ENCODE results near the gene FOXI3. TPM values are rescaled to one million over a fixed set of nuclear protein-coding genes. Genes with fewer than 3 reads are reported as not detected.

FOXI3 gene
- total and polyA plus RNA-seq, 9 of the 15 experiments (the other 6 are each of a cell fraction or from before 2014, with no cell fraction given), result not detected

DNA sequence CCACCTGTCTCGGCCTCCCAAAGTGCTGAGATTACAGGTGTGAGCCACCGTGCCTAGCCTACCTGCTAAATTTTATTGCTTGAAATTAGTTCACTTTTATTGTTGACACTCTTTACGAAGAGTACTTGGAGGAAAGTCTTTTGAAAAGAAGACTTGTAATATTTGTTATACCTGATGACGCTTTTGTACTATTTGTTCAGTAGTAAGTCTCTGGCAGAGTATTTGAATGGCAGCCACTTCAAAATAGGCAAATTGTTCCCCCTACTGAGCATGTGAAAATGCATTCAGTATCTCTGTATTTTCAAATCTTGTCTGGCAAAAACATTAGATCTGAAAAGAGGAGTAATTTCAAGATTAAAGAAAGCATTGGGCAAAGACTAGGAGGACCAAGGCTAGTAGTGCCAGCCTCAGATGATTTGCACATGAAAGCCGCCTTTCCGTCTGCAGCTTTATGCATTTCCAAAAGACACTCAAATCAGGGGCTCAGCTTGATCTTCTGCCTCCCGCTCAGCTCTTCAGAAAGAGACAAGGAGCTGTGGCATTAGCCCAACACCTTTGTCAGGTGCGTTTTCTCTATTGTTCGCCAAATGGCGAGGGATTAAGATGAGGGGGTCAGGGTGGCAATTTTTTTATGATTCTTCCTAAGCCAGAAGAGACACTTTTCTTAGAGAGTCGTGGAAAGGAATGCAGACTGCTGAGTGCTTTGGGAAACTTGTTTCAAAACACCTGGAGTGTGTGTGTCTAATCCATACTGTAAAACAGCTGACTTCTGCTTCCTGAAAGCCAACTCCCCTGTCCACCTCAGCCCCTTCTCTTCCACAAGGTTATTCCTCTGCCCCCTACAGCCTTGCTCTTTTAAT, 18.8 kb upstream of the FOXI3 start (continued):
- TF ChIP-seq SMARCA5 (IDR thresholded peaks at IDR 0.05), result no peak
- TF ChIP-seq, protein P1, sequence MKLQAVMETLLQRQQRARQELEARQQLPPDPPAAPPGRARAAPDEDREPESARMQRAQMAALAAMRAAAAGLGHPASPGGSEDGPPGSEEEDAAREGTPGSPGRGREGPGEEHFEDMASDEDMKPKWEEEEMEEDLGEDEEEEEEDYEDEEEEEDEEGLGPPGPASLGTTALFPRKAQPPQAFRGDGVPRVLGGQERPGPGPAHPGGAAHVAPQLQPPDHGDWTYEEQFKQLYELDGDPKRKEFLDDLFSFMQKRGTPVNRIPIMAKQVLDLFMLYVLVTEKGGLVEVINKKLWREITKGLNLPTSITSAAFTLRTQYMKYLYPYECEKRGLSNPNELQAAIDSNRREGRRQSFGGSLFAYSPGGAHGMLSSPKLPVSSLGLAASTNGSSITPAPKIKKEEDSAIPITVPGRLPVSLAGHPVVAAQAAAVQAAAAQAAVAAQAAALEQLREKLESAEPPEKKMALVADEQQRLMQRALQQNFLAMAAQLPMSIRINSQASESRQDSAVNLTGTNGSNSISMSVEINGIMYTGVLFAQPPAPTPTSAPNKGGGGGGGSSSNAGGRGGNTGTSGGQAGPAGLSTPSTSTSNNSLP (IDR thresholded peaks at IDR 0.05; ENCODE audit: borderline replicate concordance, low read depth, low read length), result no peak
- no peak for TF ChIP-seq MBD2 (IDR thresholded peaks at IDR 0.05; ENCODE audit: borderline replicate concordance, low read depth)
- no peak for TF ChIP-seq SMARCE1 (IDR thresholded peaks at IDR 0.05)
- no peak for TF ChIP-seq JUNB (CRISPR knock-in tag; conservative IDR thresholded peaks at IDR 0.05)

DNA sequence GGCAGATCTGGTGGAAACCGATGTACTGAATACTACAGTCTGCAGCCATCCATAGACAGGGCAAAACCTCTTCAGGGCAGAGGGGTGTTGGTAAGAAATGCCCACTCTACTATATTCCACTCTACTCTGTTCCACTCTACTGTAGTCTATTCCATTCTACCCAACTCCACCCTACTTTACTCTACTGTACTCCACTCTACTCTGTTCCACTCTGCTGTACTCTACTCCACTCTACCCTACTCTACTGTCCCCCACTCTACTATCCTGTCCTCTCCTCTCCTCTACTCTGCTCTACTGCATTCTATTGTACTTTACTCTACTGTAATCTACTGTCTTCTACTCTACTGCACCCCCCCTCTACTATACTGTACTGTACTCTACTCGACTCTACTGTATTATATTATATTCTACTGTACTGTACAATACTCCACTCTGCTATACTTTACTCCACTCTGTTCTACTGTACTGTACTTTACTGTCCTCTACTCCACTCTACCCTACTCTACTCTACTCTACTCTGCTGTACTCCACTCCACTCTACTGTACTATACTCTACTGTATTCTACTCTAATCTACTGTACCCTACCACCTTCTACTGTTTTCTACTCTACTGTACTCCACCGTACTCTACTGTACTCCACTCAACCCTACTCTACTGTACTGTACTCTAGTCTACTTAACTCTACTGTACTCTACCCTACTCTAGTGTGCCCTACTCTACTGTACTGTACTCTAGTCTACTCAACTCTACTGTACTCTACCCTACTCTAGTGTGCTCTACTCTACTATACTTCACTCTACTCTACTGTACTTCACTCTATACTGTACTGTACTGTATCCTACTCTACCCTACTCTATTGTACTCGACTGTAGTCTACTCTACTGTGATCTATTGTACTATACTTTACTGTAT, 17.0 kb upstream of the FOXI3 start:
- Histone ChIP-seq H3K9me3 (replicated peaks; ENCODE audit: control insufficient read depth, insufficient read depth, low read depth, low read length) (no peaks in the 10 kb centered on the region), H3K9me1 (ENCODE audit: control insufficient read depth, insufficient read depth, low read length) (no peaks in the 10 kb centered on the region), H3K9ac (ENCODE audit: insufficient read depth in 1 of 2, low read depth in 2 of 2, low read length in 2 of 2) (no peak overlapping the region), H3K36me3 (ENCODE audit: control insufficient read depth, insufficient read depth, low read length) (no peaks in the 10 kb centered on the region), H3K79me2 (ENCODE audit: control insufficient read depth, insufficient read depth, low read length) (no peaks in the 10 kb centered on the region), H4K20me1 (replicated peaks; ENCODE audit: control insufficient read depth, insufficient read depth, low read length) (no peaks in the 10 kb centered on the region), H2AFZ (ENCODE audit: low read depth, low read length) (no peak overlapping the region), H3K4me1 (replicated peaks in 1 of 2; ENCODE audit: control insufficient read depth in 2 of 2, insufficient read depth in 2 of 2, low read length in 2 of 2) (no peaks in the 10 kb centered on the region), H3K4me3 (no peak overlapping the region), H3K27ac (ENCODE audit: extremely low read depth, low read depth, low read length) (no peak overlapping the region), H3K27me3 (ENCODE audit: control insufficient read depth in 2 of 2, insufficient read depth in 2 of 2, low read length in 2 of 2) (peaks cover 3 to 18% of the 10 kb centered on the region in 2 experiments; a peak in 3 of 5 replicates), H3K4me2 (ENCODE audit: insufficient read depth, low read length) (no peak overlapping the region)
- CTCF ChIA-PET (ENCODE audit: low intra/inter-chr PET ratio), result no interaction called here
- in situ Hi-C loops (cut with MboI), result loop anchor here (25.0 kb wide), 1 partner anchor 282 kb away; no protein-coding TSS in a partner anchor
- WGBS (ENCODE audit: insufficient coverage, low coverage, missing lambda C conversion rate), result 0% methylated on average over 4 of the region's 4 CpGs
- BruUV-seq (replicated peaks), result no TSS peak
- POLR2A ChIA-PET, result no interaction called here
- no peak for FAIRE-seq
- ATAC-seq, result no peak
- intact Hi-C loops (cut with micrococcal nuclease), result no loop called here
- no peak for DNase-seq (ENCODE audit: extremely low read depth in 1 of 4, low spot score in 3 of 4)
- TF ChIP-seq ZFP1 (CRISPR knock-in tag; IDR thresholded peaks at IDR 0.05) (no peak), ZNF696 (CRISPR knock-in tag; conservative IDR thresholded peaks at IDR 0.05) (no peak)
- TF ChIP-seq, protein P2, sequence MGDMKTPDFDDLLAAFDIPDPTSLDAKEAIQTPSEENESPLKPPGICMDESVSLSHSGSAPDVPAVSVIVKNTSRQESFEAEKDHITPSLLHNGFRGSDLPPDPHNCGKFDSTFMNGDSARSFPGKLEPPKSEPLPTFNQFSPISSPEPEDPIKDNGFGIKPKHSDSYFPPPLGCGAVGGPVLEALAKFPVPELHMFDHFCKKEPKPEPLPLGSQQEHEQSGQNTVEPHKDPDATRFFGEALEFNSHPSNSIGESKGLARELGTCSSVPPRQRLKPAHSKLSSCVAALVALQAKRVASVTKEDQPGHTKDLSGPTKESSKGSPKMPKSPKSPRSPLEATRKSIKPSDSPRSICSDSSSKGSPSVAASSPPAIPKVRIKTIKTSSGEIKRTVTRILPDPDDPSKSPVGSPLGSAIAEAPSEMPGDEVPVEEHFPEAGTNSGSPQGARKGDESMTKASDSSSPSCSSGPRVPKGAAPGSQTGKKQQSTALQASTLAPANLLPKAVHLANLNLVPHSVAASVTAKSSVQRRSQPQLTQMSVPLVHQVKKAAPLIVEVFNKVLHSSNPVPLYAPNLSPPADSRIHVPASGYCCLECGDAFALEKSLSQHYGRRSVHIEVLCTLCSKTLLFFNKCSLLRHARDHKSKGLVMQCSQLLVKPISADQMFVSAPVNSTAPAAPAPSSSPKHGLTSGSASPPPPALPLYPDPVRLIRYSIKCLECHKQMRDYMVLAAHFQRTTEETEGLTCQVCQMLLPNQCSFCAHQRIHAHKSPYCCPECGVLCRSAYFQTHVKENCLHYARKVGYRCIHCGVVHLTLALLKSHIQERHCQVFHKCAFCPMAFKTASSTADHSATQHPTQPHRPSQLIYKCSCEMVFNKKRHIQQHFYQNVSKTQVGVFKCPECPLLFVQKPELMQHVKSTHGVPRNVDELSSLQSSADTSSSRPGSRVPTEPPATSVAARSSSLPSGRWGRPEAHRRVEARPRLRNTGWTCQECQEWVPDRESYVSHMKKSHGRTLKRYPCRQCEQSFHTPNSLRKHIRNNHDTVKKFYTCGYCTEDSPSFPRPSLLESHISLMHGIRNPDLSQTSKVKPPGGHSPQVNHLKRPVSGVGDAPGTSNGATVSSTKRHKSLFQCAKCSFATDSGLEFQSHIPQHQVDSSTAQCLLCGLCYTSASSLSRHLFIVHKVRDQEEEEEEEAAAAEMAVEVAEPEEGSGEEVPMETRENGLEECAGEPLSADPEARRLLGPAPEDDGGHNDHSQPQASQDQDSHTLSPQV (IDR thresholded peaks at IDR 0.05), result no peak
